ENCODE results near the gene CEP192.

CEP192 gene

DNA sequence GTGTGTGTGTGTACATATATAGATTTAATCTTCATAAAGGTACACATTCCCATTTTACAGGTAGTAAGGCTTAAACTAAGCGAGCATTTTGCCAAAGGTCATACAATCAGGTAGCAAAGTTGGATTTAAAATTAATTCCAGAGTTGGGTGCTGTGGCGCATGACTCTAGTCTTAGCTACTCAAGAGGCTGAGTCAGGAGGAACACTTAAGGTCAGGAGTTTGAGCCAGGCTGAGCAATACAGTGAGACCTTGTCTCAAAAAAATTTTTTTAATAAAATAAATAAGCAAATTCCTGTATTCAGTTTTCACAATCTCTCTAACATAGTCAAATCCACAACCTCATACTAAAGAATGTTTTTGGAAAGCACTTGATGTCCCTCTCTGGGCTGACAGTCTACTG, 115.9 kb downstream of the CEP192 start:
- DNase-seq: no peak

- DNase-seq: no peak
Measured at GRCh38 chr18:13108330-13108729, 117.2 kb downstream of the CEP192 start.

- DNase-seq: no peak
Measured at GRCh38 chr18:13110559-13110958, 119.4 kb downstream of the CEP192 start.

DNA sequence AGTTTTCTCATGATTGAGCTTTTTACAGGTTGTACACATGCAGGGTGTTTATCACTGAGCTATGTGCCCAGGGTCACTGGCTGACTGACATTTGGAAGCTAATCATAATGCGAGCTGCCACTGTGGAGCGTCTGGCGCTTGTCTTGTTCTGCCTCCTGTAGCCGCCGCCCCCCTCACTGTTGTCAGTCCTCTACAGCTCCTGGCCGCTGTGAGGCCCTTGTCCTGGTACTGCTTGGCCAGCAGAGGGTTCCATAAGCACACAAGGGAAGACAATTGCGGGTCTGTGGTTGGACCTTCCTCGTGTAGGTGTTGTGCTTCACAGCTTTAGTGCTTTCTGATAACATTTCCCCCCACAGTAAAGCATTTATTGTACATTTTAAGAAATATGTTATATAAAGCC, 121.8 kb downstream of the CEP192 start:
- no peak for DNase-seq

DNA sequence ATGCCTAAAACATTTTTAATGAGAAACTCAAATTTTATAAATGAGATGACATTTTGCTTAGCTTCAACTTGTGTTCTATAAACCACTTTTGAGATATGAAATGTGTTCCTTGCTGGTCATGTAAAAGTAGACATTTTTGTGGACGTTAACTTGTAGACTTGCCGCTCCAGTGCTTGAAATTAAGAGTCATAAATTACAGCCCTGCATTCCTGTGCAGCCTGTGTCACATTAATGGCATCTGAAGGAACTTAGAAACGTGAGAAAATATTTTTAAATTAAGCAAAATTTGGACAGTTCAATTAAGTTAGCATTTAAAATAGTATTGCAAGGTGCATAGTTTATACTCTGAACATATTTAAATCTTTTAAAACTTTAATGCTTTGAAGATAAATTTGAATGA, 129.1 kb downstream of the CEP192 start:
- DNase-seq: no peak

GRCh38 chr18:13120983-13121441, 129.8 kb downstream of the CEP192 start:
- DNase-seq: no peak

GRCh38 chr18:13124411-13124810, 133.2 kb downstream of the CEP192 start:
- no peak for DNase-seq

DNA sequence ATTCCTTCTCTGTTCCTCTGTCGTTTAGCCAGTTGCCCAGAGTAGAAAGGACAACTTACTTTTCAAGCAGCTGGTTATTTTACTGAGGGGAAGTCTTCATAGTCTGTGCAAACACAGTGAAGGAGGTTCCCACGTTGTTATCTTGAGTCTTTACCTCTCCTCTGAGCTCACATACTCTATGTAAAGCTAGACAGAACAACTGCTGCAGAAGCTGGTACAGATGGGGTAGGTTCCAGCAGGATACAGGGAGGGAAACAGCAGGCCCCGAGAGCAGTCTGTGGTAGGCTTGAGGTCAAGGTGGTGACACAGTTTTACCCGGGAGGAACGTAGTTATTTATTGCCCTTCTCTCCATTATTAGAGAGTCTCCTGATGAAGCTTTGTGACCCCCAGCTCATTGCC, 134.0 kb downstream of the CEP192 start:
- no peak for DNase-seq

DNA sequence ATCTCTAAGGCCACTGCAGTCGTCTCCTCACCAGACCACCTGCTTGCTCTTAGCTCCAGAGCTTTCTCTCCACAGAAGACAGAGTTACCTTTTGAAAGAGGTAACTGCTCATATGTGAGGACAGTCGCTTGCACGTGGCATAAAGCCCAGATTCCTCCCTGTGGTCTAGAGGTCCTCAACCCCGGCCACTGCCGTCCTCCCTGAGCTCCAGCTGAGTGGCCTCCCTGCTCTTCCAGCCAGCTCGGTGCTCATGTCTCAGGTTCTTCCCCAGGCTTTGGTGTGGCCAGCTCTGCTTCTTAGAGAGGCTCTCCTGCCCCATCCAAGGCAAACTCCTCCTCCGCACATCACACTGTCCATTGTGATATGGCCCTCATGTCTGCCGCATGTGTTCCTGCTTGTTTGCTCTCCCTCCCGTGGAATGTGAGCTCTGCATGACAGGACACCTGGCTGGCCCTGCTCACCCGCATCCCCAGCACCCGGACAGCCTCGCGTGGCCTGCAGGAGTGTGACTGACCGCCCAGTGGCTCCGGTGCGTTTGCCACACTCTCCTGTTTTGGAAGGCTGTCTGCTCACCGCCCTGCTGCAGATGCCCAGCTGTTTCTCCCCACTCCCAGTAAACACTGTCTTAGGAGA, 135.9 kb downstream of the CEP192 start:
- no peak for DNase-seq

- no peak for DNase-seq
Measured at GRCh38 chr18:13131283-13131682, 140.1 kb downstream of the CEP192 start.

DNA sequence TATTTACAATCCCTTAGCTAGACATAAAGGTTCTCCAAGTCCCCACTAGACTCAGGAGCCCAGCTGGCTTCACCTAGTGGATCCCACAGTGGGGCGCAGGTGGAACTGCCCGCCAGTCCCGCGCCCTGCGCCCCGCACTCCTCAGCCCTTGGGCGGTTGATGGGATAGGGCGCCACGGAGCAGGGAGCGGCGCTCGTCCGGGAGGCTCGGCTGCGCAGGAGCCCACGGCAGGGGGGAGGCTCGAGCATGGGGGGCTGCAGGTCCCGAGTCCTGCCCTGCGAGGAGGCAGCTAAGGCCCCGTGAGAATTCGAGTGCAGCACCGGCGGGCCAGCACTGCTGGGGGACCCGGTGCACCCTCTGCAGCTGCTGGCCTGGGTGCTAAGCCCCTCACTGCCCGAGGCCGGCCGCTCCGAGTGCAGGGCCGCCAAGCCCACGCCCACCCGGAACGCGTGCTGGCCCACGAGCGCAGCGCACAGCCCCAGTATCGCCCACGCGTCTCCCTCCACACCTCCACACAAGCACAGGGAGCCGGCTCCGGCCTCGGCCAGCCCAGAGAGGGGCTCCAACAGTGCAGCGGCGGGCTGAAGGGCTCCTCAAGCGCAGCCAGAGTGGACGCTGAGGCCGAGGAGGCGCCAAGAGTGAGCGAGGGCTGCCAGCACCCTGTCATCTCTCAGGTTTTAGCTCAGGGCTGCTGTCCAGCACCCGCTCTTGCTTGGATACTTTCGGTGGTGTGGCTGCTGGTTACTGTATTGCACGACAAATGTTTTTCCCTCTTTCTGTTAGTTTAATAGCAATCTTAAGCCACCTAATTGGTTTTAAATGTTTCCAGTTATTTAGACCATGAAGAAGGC, 143.6 kb downstream of the CEP192 start:
- DNase-seq: no peak

DNA sequence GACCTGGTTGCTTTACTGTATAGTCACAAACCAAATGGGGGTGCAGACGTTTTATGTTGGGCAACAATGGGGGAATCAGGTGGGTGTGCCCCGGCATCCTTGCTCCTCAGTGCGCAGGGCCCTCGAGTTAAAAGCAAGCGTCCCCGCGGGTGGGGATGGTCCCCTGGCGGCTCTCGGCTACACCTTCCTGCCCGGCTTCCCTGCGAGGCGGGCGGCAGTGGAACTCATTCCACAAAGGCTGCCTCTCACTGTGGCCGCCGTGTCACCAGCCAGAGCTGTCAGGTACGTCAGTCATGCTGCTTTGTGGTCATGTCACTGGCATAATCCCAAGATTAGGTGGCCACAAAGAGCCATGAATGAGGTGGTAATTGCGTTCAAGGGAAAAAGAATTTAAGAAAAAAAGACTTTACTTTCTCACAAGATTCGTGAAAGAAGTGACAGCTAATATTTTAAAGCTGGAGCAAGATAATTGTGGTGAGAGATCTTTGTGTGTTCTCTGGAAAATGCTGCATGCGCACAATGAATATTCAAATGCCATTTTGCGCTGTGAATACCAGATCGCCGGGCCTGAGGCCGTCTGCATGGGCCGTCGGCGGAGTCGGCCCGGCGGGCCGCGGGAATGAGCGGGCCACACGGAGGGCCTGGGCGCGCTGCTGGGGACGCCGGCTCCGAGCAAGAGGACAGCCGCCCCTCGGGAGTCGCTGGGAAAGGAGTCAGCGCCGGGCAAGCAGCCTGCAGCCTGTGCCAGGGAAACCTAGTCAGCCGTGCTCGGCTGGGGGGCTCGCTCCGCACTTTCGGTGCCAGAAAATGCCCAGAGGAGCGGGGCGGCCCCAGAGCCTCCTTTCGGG, 145.1 kb downstream of the CEP192 start:
- peak; percentile 63 for DNase-seq

DNA sequence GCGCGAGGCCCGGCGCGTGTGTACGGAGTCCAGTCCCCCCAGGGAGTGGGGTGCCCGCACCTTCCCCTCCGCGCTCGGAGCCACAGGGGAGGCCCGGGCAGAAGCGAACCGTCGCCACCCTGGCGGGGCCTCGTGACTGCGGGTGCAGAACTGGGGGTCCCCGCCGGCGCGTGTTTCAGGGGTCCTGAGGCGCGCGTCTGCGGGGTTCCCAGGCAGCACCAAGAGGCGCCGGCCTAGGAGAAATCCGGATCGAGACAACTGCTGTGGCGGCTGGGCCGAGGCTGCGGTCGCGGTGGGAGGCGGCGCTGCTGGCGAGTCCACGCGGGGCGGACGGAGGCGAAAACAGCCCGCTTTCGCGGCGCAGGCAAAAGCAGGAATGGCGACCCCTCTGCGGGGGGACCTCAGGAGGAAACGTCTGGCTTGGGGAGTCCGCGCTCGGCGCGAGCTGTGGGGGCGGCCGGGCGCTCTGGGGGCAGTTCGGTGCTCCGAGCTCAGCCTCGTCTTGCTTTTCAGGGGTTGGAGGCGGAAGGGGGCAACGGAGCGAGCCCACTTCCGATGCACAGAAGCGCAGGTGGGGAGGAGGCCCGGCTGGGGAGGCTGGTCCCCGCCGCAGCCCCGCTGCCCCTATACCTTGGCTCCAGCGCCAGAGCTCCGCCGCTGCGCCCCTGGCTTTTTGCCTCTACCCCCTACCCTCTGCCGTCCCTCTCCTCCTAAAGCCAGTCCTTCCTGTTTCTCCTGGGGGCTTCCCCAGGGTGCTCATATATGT, 145.9 kb downstream of the CEP192 start:
- peak; percentile 50 for DNase-seq

DNA sequence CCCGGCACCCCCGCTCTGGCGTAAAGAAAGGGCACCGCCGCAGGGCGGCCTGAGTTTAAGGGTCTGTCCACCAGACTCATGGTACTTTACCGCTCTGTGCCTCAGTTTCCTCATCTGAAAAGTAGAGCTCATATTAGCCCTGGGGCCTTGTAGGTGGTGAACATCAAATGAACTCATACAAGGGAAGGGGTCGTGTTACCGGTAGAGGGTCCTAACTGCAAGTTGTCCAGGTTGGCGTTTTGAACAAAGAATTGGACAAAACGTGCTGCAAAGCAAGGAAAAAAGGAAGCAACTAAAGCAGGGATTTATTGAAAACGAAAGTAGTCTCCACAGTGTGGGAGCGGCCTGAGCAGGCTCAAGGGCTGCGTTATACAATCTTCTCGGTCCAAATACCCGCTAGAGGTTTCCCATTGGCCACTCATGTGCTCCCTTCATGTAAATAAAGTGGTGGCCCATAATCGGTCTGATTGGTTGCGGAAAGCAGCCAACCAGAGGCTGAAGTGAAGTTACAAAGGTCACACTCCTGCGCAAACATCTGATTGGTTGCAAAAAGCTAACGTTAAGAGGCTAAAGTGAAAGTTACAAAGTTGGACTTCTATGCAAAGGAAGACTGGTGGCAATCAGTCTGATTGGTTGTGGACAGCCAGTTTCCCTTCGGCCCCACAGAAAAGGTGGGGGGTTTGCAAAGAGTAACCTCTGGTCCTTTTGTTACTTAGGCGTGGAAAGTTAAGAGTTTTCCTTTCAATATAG, 146.7 kb downstream of the CEP192 start:
- peak; percentile 49 for DNase-seq

GRCh38 chr18:13138420-13139139, 147.4 kb downstream of the CEP192 start:
- DNase-seq: no peak

DNA sequence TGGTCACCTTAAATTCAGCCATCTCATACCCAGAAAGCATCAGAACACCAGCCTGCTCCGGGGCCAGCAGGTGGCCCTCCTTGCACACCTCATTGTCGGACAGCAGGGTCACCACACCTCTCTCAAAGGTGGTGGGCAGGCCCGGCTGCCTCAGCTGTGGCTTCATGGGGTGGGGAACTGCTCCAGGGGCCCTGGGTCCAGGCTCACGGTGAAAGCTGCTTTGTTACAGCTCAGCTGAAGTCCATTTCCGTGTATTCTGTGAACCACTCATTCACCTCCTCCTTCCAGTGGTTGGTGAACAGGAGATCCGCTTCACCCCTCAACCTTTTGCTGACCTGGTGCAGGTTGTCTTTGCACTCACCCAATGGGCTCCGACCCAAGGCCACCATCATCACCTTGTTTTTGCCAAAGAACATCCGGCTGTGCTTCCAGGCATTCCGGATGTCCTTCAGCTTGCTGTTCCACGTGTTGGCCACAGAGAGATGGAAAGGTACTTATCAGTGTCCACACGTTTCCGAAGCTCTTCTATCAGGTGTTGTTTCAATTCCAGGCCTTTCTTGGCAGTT, 148.8 kb downstream of the CEP192 start:
- DNase-seq: no peak

- no peak for DNase-seq
Measured at GRCh38 chr18:13141209-13141608, 150.0 kb downstream of the CEP192 start.

DNA sequence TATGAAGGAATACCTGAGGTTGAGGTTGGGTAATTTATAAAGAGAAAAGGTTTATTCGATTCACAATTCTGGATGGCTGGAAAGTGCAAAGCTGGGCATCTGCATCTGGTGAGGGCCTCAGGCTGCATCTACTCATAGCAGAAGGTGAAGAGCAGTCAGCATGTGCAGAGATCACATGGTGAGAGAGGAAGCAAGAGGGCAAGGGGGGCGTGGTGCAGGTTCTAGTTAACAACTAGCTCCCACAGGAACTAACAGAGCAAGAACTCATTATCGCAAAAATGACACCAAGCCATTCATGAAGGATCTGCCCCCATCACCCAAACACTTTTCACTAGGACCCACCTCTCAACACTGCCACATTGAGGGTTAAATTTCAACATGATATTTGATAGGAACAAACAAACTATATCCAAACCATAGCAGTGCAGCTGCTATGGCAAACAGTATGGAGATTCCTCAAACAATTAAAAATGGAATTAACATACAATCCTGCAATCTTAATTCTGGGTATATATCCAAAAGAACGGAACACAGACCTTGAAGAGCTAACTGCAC, 154.6 kb downstream of the CEP192 start:
- no peak for DNase-seq

DNA sequence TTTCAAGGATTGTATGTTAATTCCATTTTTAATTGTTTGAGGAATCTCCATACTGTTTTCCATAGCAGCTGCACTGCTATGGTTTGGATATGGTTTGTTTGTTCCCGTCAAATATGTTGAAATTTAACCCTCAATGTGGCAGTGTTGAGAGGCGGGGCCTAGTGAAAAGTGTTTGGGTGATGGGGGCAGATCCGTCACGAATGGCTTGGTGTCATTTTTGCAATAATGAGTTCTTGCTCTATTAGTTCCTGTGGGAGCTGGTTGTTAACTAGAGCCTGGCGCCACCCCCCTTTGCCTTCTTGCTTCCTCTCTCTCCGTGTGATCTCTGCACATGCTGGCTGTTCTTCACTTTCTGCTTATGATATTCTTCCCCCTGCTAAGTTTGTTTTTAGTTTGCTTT, 156.0 kb downstream of the CEP192 start:
- DNase-seq: no peak

DNA sequence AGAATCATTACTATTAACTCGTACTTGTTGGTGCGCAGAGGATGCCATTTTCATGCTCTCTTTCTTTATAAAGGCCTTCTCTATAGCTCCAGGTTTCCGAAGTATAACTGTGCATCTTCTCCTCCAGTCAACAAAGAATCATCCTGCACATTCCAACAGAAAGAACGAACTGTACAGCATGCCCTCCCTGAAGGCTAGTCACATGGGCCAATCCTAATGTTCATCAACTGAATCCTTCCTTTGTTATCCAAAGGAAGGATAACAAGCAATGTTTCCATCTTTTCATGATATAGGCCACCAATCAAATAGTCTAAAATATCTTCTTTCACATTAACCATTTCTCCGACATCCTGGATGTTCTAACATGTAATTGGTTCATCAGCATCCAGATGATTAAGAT, 160.5 kb downstream of the CEP192 start:
- no peak for DNase-seq

GRCh38 chr18:13158428-13158827, 167.3 kb downstream of the CEP192 start:
- DNase-seq: no peak
